ENCODE measurements around the gene DNM2. TPM values are rescaled to one million over a fixed set of nuclear protein-coding genes. Genes with fewer than 3 reads are reported as not detected.

Gene DNM2
- total RNA-seq, 6 experiments from 2014 or later: 54.0 to 86.9 (median 68.3) TPM

- Histone ChIP-seq H3K27me3 (no peaks in the 10 kb centered on the region), H3K27ac (no peak overlapping the region), H3K9me3 (no peaks in the 10 kb centered on the region), H3K36me3 (peaks cover 8 to 74% (median 27%) of the 10 kb centered on the region in 4 donors), H3K4me3 (no peak overlapping the region), H3K4me1 (no peaks in the 10 kb centered on the region)
- intact Hi-C loops (cut with DNase I): no loop called here
- no peak for TF ChIP-seq POLR2A (IDR thresholded peaks at IDR 0.05)
- no peak for TF ChIP-seq CTCF (IDR thresholded peaks at IDR 0.05)
- ATAC-seq: no peak
- DNase-seq: no peak
- WGBS (ENCODE audit: insufficient coverage, low coverage, low lambda C conversion rate, missing lambda C conversion rate): 42% methylated on average over 11 of the region's 13 CpGs
Observed at GRCh38 chr19:10782795-10783194, 64.9 kb downstream of the DNM2 start.

- WGBS (ENCODE audit: insufficient coverage, low coverage, low lambda C conversion rate, missing lambda C conversion rate): 42% methylated on average over 5 of the region's 10 CpGs
- DNase-seq: peak in 2 of 3 donors; percentile 56 to 67
- TF ChIP-seq POLR2A (IDR thresholded peaks at IDR 0.05) (no peak), CTCF (IDR thresholded peaks at IDR 0.05) (no peak)
Observed at GRCh38 chr19:10784257-10784656, 66.4 kb downstream of the DNM2 start.

GRCh38 chr19:10788146-10788545, 70.3 kb downstream of the DNM2 start:
- H3K4me1 ChIP-seq: no peaks in the 10 kb centered on the region
- 89% methylated on average over 3 of the region's 8 CpGs for WGBS (ENCODE audit: insufficient coverage, low coverage, low lambda C conversion rate, missing lambda C conversion rate)

More at GRCh38 chr19:10784257-10784656, 66.4 kb downstream of the DNM2 start:
- peaks cover 8 to 70% (median 26%) of the 10 kb centered on the region in 4 donors for H3K36me3 ChIP-seq
- intact Hi-C loops (cut with DNase I): no loop called here
- no peak overlapping the region for H3K4me3 ChIP-seq
- peak; percentile 58 to 71 (median 64) for ATAC-seq
- no peaks in the 10 kb centered on the region for H3K9me3 ChIP-seq
- peak overlapping the region in 1 of 3 donors; percentile 37 for H3K27ac ChIP-seq
- H3K4me1 ChIP-seq: no peaks in the 10 kb centered on the region
- H3K27me3 ChIP-seq: no peaks in the 10 kb centered on the region

GRCh38 chr19:10789866-10790265, 72.0 kb downstream of the DNM2 start:
- Histone ChIP-seq H3K36me3 (peaks cover 8 to 66% (median 24%) of the 10 kb centered on the region in 4 donors), H3K4me3 (no peak overlapping the region), H3K9me3 (no peaks in the 10 kb centered on the region), H3K27ac (no peak overlapping the region), H3K4me1 (no peaks in the 10 kb centered on the region), H3K27me3 (no peaks in the 10 kb centered on the region)
- TF ChIP-seq POLR2A (IDR thresholded peaks at IDR 0.05) (no peak), CTCF (IDR thresholded peaks at IDR 0.05) (no peak)
- ATAC-seq (no peak), DNase-seq (no peak)
- intact Hi-C loops (cut with DNase I): no loop called here
- 98% methylated on average over 5 of the region's 10 CpGs for WGBS (ENCODE audit: insufficient coverage, low coverage, low lambda C conversion rate, missing lambda C conversion rate)

More at GRCh38 chr19:10788146-10788545, 70.3 kb downstream of the DNM2 start:
- DNase-seq (no peak), ATAC-seq (no peak)
- Histone ChIP-seq H3K9me3 (no peaks in the 10 kb centered on the region), H3K27me3 (no peaks in the 10 kb centered on the region), H3K36me3 (peaks cover 4 to 67% (median 21%) of the 10 kb centered on the region in 4 donors), H3K4me3 (no peak overlapping the region), H3K27ac (no peak overlapping the region)
- intact Hi-C loops (cut with DNase I): no loop called here
- TF ChIP-seq CTCF (IDR thresholded peaks at IDR 0.05) (no peak), POLR2A (IDR thresholded peaks at IDR 0.05) (no peak)

GRCh38 chr19:10796653-10797052, 78.8 kb downstream of the DNM2 start:
- Histone ChIP-seq H3K4me3 (no peak overlapping the region), H3K9me3 (no peaks in the 10 kb centered on the region), H3K4me1 (no peaks in the 10 kb centered on the region), H3K27me3 (no peaks in the 10 kb centered on the region), H3K36me3 (peaks cover 4 to 57% (median 29%) of the 10 kb centered on the region in 4 donors), H3K27ac (no peak overlapping the region)
- ATAC-seq (no peak), DNase-seq (no peak)
- intact Hi-C loops (cut with DNase I): no loop called here
- TF ChIP-seq POLR2A (IDR thresholded peaks at IDR 0.05) (no peak), CTCF (IDR thresholded peaks at IDR 0.05) (no peak)
- WGBS (ENCODE audit: insufficient coverage, low coverage, low lambda C conversion rate, missing lambda C conversion rate): 94% methylated on average over 11 of the region's 19 CpGs
